HEK293T (cell line): ENCODE results near the gene CTSA.
"Not testable (repeated sequence)": the region's sequence is repeated elsewhere in the genome, so short reads cannot be mapped to it uniquely, and the experiment has no call there.

Experiments
- HDGF ChIP-seq: fragments of 450-650 bp; IDR thresholded peaks from 2 replicates; pipeline ENCODE4 v1.6.1; 2017; ENCODE audit warnings: antibody characterized with exemption, borderline replicate concordance
- PKNOX1 ChIP-seq: fragments of 450-650 bp; IDR thresholded peaks from 2 replicates; pipeline ENCODE4 v1.6.1; 2016
- SUZ12 ChIP-seq: fragments of 450-650 bp; IDR thresholded peaks from 2 replicates; pipeline ENCODE4 v1.6.1; 2016; ENCODE audit warnings: mild to moderate bottlenecking
- TARDBP ChIP-seq: fragments of 450-650 bp; IDR thresholded peaks from 2 replicates; pipeline ENCODE4 v1.6.1; 2016

GRCh38 chr20:45874104-45874481 is 17.0 kb upstream of the CTSA start:
- TF ChIP-seq TARDBP, HDGF, SUZ12, PKNOX1: not testable (repeated sequence)
